ENCODE measurements around the gene TCF4.

TCF4 gene

DNA sequence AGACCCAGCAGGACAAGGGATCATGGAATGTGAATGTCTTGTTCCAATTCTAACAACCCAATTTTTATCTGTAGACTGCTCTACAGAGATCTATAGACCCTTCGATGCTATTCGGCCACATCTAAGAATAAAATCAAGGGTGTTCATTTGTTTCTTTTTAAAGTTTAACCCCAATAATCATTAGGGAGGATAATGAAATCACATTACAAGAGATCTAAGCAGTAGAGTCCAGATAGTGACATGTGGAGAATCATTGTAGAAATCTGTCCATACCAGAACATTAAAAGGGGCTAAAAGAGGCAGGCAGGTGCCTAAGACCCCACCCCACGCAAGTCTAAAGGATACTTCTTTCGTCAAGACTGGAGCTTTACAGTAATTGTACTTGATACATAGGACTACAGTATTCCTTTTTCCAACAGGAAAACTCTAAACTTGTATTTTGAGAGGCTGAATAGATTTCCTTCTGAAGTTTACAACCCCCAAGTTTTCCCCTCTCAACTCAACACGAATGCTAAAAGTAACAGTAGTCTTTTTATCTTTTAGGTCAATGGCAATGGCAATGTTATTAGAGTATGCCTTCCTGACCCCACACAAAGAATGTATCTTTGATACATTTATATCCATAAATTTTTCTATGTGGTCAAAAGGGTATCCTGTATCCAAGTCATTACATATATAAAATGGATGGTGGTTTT lies 183.7 kb downstream of the TCF4 start:
- no peak for DNase-seq

DNA sequence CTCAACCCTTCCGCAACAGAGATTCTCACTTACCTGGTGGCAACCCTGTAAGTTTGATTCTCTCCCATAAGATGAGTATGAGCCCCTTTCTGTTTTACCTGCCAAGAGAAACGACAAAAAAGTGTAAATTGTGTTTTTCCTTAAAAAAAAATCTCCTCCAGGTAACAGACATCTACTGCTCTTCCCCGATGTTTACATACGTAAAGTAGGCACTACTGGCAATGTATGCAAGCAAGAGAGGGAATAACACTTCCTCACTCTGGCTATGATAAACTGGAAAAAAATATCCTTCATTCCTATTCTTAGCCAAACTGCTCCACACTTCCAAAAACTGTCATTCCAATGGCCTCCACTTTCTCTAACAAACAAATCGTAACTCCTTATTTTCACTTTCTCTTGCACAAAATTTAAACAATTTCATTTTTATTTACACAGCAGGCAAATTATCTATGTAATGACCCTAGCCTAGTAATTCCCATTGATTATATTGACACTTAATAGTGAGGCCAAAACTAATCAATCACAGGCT lies 184.5 kb downstream of the TCF4 start:
- DNase-seq, result no peak

DNA sequence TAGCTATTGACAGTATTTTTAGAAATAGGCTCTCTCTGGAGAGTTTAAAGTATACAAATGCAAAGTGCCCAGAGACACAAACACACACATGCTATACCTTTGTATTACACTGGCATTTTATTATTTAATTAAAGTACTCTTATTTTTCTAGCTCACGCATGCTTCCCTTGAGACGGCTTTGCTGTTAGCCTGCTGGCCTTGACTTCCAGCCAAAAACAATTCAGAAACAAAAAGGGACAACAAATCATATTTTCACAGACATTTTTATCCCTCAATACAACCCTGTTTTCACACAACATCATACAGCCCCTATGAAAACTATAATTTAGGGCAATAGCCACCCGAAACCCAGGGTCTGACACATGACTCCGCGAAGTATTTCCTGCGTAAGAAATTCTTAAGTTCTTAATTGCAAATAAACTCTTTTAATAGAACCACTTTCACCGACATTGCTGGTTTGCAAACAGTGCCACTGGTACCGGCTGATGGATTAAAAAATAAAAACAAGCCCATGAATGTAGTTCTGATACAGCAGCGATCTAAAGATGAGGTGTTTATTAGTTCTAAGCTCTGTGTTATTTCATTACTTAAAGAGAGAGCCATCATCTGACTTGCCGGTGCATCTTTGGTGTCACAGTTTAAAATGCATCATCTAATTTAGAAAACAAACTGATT lies 185.1 kb downstream of the TCF4 start:
- DNase-seq, result peak; percentile 41

DNA sequence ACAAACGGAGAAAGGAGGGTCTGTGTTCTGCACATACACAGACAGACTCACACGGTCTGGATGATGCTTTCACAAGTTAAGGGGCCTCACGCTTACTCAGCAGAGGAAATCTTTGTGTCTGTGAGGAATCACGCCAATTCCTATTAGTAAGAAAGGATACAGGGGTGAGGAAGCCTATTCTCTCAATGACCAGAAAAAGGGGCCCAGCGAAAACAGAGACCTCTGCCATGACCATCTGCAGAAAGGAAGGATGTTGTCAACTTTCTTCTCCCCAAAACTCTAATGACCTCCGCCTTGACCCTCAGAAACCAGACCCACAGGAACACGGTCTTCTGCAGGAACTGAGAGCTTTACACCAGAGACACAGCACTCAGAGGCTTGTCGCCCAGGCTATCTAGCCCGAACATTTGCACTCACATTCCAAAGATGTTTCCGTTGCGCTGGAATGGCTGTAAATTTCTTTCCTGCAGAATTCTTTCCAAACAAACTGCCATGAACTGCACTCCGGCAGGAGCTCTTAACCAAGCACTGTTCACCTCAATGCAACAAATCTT lies 186.3 kb downstream of the TCF4 start:
- no peak for DNase-seq

DNA sequence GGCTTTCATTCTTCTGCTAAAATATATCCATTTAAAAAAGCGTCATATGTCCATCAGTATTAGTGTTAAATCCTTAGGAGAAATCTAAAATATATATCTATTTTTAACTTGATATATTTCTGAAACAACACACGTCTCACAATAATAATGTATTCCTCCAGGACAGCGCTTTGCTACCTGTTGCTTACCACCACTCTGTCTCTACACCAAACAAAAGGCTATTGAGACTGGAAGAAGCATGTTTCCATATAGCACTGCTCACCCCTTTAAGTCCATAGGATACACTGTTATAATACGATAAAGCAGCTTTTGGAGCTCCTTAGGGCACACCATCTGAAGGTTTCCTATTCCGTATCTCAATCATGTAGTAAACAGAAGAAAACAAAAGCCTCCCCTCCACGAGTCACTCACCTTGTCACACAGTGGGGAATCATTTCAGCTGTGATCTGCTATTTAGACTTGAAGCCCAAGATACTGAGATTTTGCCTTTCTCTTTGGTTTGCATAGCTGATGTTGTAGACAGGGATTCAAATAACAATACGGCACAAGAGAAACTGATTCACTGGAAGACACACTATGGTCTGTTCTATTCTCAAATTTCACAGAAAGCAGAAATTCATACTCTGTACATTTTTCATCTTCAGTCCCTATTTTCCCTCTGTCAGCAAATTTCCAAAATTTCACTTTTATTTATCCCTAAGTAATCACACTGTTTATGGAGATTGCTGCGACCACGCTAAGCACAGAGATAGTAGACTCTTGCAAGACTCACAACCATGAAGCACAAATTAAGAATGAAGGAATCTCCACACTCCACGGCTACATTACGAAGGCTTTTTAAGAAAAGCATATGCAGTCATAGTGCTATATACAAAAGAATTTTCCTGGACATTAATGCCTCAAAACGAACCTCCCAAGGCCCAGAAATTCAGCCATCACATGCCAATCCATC lies 187.1 kb downstream of the TCF4 start:
- DNase-seq, result no peak

DNA sequence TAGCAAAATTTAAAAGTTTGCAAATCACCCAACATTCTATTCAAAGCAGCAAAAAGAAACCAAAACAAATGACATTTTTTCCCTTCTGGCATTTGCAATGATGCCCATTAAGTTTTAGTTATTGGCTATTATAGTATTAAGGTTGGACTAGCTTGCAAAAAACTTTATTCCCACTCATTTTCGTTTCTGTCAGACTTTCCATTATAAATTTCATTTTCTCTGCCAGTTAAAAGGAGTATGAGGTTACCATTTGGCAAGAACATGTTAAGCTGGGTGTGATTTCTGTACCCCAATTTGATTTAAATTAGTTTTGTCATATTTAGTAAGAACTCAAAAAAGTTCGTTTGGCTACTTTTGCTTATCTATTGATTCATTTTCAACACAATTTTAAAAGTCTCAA lies 187.9 kb downstream of the TCF4 start:
- no peak for DNase-seq

DNA sequence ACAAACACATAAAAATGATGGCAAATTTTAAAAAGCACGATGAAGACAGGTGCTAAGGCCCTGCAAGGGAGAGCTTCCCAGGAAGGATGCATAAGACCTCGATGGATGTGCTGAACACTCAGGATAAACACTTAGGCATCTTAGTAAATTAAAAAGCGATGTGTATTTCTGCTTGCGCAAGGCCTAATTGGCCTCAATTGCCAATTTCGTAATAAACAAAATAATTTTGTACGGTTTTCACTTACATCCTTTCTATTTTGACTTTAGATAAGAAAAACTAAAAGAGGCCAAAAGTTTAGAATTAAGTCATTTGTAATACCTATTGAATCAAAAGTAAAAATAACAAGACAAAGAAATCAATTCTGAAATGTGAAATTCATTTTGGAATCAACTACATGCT lies 189.1 kb downstream of the TCF4 start:
- no peak for DNase-seq

DNA sequence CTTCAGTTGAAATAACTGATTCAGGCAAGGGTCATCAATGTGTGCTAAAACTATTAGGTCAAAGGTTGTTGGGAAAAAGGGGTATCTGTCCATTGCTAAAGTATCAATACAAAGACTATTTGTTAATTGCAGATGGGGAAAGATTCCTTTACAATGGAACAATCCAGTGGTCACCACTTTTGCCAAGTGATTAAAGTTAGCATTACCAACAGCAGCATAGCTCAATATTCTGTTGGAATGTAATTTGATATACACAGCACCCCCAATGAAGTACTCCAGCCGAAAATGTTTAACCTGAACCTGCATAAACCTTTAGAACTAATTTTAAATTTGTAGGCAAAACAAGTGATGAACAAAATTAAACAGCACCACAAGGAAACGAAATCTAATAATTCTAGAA lies 191.0 kb downstream of the TCF4 start:
- no peak for DNase-seq

DNA sequence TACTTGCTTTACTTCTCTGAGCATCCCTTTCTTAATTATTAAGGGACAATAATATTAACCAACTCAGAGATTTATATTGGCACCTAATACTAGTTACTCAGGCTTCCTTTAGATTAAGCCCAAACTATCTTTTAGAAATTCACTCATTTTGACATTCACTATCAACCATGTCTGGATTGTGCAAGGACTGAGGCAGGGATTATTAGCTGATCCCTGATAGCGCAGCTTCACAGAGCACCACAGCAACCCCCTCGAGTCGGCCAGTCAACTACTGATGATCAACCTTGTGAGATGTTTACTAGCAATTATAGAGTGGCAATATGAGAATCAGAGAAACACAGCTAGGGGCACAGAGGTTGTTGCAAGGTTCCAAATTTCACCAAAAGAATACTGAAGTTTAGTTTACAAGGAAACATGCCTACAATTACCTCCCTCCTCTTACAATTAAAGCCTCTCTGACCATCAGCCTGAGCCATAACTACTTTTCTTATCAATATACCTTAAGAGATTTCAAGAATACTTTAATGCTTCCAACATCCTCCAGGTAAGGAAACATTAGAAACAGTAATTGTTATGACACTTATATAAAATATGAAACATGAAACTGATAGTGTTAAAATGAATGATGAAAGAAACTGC lies 191.6 kb downstream of the TCF4 start:
- no peak for DNase-seq

DNA sequence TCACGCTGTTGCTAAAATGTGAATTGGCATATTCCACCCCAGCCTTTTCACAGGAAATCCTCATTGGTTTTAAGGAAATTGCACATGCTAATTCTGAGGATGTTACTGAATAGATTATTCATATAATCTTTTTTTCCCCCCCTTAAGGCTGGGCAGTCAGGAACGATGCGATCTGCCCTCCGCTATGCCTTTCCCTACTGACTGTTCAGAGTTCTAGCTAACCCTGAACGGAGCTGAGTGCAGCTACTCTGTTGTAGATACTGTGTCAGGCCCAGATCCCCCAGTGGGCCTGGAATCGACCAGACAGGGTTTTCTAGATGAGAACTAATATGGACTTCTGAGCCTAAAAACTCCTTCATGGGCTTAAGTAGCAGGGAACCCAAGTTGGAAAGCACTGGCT lies 192.2 kb downstream of the TCF4 start:
- DNase-seq, result no peak

DNA sequence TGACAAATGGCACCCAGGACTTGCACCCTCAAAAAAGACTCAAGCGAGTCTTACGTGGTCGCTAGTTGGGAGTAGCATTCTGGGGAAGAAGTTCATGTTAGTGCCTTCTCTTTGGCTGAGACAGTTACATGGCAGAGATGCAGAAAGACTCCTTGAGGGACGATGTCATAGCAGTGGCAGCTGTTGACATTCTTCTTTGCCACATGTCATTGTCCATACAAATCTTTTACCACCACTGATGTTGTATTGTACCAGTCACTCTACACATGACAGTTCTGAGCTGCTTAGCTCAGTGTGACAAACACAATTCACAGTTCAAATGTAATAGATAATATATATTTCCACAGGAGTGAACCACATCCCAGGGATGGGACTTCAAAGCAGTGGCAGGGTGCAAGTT lies 197.1 kb downstream of the TCF4 start:
- no peak for DNase-seq

DNA sequence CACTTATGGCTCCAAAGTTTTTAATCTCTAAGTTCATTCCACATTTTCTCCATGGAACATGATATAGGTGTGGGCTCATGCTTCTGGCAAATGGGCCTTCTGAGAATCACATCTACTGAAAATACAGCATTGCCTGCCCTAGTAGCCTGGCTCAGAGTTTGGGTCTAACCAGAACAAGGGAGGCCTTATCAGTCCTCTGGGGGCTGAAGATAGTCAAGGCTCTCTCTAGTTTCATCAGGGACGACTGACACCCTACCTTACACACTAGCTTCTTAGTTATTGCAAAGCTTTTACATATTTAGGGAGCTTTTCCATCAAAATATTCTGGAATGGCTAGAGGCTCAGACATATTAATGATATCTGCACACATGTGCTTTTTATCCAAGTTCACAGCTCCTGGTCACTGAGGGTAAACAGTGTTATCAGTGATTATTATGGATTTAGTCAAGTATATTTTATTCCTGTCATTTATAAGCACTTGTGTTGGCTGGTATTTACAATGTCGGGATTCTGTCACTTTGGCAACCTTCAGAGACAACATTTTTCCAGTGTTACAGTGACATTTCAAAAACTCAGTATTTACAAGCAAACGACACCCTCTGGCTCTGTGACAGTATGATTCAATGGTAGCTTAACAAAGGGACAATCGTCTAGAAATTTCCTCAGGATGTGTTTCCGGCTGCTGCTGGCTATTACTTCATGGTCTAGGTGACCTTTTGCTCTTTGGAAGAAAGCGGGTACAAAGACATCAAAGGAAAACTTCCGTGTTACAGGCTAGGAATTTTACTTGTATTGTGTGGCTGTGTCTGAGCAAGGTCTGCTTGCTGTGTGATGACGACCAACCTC lies 200.6 kb downstream of the TCF4 start:
- no peak for DNase-seq

DNA sequence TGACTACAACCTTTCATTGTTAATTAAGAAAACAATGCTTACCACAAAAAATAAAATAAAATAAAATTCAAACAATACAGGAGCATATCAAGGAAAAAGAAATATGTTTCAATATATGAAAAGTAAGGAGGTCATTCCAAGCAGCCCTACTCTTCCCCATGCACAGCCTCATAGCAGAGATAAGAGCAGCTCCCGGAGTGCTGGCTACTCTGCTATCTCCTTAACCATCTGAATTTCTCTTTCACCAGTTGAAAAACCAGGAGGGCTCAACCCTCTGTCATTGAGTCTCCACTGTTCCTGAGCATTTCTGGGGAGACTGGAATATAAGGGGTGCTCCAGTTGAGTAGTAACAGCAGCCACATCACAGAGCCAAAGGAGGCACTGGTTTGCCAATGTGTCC lies 201.4 kb downstream of the TCF4 start:
- DNase-seq, result no peak

DNA sequence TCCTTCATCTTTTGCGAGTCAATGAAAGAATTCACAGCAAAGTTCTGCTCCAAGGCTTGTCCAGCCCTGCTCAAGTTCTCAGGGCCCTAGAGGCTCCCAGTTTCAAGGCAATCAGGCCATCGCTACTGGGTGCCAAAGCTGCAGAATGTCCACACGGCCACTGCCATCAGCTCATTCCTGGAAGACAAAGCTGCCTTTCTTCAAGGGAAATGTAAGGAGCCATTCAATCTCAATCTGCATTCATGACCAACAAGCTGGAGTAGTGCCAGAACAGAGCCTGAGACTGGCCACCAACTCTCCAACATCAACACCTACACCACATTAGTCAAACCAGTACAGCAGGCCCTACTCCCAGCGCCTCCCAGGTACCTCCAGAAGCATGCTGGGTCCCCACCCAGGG lies 202.2 kb downstream of the TCF4 start:
- no peak for DNase-seq

DNA sequence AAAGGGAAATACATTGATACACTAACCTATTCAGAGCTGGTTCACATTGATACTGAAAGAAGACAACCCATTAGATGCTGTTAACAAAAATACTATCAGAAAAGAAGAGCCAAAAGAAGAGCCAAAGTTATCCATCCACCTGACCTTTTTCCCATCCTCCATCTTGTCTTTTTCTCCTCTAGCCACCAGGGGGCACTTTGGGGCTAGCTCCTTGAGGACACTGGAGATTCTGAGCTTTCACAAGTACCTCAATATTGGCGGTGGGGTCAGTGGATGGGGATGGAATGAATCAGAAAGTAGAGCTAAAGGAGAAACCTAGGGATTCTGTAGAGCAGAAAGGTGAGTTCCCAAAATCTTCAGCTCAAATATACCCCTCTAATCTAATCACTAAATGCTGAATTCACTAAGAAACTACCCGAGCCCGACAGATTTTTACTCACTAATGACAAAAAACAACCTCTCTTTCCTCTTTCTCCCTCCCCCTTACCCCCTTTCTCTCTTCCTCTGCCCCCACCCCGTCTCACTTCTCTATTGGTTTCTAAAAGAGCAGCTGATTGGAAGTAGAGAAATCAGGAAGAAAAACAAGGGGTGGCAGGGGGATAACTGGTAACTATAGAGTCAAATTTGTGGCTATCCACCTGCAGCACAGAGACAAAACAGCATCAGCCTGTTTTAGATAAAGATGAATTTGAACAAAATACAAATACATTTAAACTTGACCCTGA lies 203.3 kb downstream of the TCF4 start:
- DNase-seq, result peak; percentile 48

DNA sequence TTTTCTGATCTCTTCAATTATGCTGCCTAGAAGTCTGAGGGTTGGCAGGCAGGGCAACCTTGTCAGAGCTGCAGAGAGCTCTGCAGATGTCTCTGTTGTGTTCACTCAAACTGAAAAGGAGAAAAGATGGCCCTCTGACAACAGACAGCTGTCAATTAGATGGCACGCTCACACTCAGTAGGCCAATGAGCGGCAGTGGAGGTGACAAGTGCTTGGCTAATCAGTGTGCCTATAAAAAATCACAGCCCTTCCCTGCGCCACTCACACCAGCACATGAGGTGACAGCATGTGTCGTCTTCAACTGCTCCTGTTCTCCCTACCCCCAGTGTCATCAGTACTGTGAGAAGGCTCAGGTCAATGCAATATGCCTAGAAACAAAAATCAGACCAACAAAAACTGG lies 203.9 kb downstream of the TCF4 start:
- DNase-seq, result no peak

DNA sequence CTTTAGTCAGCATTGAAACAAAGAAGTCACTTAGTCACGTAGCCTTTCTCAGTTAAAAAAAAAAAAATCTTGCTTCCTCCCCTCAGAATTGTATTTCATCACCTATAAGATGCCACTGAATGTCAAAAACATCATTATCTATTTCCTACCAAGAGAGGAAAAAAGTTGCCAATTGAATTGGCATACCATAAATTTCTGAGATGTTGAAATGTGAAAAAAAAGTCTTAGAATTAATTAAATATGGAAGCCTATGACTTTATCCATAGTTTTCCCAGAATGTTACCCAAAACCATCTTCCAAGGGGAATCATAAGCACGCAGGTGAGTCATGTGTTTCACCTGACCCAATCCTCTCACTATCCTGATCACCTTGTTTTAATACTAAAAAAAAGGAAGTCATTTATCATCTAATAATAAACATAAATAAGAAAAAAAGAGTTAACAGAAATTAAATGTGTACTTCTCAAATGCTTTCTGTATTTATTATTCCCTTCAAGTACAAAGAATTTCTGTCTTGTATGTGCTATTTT lies 205.7 kb downstream of the TCF4 start:
- DNase-seq, result peak; percentile 13

DNA sequence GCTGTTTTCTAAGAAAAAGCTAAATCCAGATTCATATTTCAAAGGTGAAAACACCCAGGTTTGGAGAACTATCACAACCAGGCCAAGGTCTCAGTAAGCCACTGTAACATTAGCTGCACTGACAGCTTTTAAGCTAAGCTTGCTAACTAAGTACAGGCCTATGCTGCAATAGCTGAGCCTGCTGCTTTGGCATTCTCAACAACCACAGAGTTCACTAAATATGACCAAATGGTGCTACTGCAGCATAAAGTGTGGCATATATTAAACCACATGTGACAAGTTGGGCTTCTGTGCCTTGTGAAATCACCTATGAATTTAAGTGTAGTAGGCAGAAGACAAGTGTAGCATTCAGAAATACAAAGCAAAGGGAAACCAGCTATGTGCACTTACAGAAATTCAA lies 206.7 kb downstream of the TCF4 start:
- no peak for DNase-seq

DNA sequence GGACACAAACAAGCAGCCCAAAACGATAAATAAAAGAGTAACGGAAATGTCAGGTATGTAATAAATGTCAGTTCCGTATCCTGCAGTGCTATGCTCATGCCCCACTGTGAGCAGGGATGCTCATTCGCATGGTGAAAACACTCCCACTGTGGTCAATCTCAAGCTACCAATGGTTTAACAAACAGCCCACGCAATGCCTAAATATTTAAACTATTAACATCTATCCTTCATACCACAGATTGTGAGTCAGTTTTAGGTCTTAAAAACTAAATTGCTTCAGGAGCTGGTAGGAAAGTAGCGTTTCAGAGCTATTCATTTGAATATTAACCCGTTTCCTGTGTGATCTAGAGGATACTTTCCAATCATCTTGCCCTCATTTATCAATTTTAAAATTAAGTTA lies 207.4 kb downstream of the TCF4 start:
- no peak for DNase-seq

DNA sequence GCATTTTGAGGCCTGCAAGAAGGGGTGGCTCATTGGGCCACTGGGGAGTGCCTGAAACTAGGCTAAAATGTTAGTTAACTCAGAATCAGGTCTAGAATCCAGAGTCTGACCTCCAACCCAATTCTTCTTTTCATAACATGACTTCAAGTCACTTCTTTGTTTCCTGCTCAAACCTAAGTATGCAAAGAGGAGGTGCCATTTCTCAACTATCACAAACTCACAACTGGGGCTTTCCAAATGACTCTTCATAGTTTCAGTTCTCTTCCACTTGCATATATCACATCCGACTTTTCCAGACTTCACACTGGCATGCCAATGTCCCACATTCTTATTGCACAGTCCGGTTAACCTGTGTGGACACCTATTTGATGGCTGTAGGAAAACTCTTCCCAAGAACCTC lies 211.6 kb downstream of the TCF4 start:
- no peak for DNase-seq

DNA sequence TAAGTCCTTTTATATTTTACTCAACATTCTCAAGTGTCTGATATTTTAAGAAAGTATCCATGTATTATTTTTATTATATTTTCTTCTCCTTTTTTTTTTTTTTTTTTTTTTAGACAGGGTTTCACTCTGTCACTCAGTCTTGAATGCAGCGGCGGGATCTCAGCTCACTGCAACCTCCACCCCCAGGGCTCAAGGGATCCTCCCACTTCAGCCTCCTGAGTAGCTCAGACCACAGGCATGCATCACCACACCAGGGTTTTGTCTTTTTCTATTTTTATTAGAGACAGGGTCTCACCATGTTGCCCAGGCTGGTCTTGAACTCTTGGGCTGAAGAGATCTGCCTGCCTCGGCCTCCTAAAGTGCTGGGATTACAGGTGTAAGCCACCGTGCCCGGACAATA lies 212.1 kb downstream of the TCF4 start:
- DNase-seq, result no peak

Measured in COR-L47 (cell line).